Mesothelial cell of epicardium (in vitro differentiated cells): Measurements from ENCODE around the gene ITGA6. TPM values are rescaled to one million over a fixed set of nuclear protein-coding genes. Genes with fewer than 3 reads are reported as not detected.

ENCODE experiments used
- DNase-seq, 2 experiments: peaks; one replicate each; pipeline ENCODE4 v3.0.0; 2021; ENCODE audit warnings: low spot score in 2 of 2; ENCODE audit not compliant: unreplicated experiment in 2 of 2
- H3K27ac Mint-ChIP-seq: 2 replicates; pipeline ENCODE4 v1.8.0; 2021; ENCODE audit warnings: mixed read lengths
- H3K27me3 Mint-ChIP-seq: 2 replicates; pipeline ENCODE4 v1.8.0; 2021; ENCODE audit warnings: low read depth, mixed read lengths
- H3K36me3 Mint-ChIP-seq: 2 replicates; pipeline ENCODE4 v1.8.0; 2021; ENCODE audit warnings: mixed read lengths
- H3K4me1 Mint-ChIP-seq: 2 replicates; pipeline ENCODE4 v1.8.0; 2021; ENCODE audit warnings: mixed read lengths
- H3K4me3 Mint-ChIP-seq: 2 replicates; pipeline ENCODE4 v1.8.0; 2021; ENCODE audit warnings: mild to moderate bottlenecking, moderate library complexity, mixed read lengths
- H3K9me3 Mint-ChIP-seq: 2 replicates; pipeline ENCODE4 v1.8.0; 2021; ENCODE audit warnings: mixed read lengths
- total RNA-seq: library from RNA; stranded (reverse); gene quantifications from 3 replicates; pipeline ENCODE4 v1.2.1, GENCODE V29; 2021
- TF ChIP-seq, protein P1 (sequence below): fragments of 200-600 bp; sonication (generic); IDR thresholded peaks from one replicate; pipeline ENCODE4 v1.5.0; 2021; ENCODE audit warnings: antibody characterized with exemption; ENCODE audit not compliant: unreplicated experiment

The ITGA6 gene
- 32.3 to 40.5 TPM (median 33.3 TPM) in 3 replicates for total RNA-seq

DNA sequence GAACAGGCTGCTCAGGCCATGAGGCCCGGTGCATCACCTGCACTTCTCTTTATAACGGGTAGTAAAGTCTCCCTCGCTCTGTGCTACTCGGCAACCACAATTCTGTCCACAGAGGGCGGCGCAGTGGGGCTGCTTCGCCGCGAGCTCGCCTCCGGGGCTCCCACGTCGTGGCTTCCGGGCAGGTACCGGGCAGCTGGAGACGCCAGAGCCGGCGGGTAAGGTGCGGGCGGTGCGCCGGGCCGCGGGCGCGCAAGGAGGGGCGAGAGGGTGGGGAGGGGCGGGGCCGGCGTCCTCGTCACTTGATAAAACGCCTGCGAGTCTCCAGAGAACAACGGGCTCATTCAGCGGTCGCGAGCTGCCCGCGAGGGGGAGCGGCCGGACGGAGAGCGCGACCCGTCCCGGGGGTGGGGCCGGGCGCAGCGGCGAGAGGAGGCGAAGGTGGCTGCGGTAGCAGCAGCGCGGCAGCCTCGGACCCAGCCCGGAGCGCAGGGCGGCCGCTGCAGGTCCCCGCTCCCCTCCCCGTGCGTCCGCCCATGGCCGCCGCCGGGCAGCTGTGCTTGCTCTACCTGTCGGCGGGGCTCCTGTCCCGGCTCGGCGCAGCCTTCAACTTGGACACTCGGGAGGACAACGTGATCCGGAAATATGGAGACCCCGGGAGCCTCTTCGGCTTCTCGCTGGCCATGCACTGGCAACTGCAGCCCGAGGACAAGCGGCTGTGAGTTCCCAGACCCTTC lies at the start of gene ITGA6:
TSS of gene ITGA6 (plus strand) at position 331 of the 734 bp plus-strand sequence.
- H3K4me3 Mint-ChIP-seq, result peak within 1 kb of the TSS; percentile 85
- H3K9me3 Mint-ChIP-seq, result no peaks in the 10 kb centered on the region
- DNase-seq, result peak; percentile 46 to 69
- H3K27me3 Mint-ChIP-seq, result peaks cover 44% of the 10 kb centered on the region
- H3K4me1 Mint-ChIP-seq, result peaks cover 13% of the 10 kb centered on the region
- TF ChIP-seq, protein P1, sequence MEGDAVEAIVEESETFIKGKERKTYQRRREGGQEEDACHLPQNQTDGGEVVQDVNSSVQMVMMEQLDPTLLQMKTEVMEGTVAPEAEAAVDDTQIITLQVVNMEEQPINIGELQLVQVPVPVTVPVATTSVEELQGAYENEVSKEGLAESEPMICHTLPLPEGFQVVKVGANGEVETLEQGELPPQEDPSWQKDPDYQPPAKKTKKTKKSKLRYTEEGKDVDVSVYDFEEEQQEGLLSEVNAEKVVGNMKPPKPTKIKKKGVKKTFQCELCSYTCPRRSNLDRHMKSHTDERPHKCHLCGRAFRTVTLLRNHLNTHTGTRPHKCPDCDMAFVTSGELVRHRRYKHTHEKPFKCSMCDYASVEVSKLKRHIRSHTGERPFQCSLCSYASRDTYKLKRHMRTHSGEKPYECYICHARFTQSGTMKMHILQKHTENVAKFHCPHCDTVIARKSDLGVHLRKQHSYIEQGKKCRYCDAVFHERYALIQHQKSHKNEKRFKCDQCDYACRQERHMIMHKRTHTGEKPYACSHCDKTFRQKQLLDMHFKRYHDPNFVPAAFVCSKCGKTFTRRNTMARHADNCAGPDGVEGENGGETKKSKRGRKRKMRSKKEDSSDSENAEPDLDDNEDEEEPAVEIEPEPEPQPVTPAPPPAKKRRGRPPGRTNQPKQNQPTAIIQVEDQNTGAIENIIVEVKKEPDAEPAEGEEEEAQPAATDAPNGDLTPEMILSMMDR, result no peak
- no peaks in the 10 kb centered on the region for H3K36me3 Mint-ChIP-seq
- H3K27ac Mint-ChIP-seq, result peak within 1 kb of the TSS; percentile 80

DNA sequence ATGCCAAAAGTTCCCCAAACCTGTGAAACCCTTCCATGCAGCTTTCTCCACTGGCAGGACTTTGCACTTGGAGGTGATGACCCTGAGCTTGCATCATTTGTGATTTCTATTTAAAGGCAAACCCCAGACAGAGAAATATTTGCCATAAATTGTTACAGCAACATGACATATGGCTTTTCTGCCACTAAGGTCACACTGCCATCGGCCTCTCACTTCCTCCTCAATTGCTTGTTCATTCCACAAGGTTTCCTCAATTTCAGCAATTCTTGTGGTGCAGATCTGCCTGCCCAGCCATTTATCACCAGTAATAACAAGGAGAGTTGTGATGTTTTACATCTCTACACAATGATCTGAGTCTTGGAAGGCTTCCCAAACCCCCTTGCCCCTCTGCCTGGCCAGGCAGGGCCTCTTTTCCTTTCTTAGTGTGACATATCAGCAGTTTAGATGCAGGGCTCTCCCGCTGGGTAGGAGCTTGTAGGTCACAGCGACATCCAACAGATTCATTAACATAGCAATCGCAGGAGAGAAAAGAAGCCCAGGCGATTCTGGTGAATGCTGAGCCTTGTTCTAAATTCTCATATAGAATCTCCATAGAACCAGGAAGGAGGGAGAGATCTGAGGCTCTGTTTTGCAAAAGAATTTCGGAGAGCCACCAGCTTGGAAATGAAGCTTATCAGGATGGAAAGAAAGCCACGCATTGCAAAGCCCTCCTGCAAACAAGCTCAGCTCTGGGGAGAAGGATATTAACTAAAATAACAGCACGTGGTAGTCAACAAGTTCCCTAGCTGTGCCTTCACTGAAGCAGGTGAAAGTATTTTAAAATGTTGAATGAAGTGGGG lies 46.7 kb upstream of the ITGA6 start:
- DNase-seq, result no peak
- TF ChIP-seq, protein P1, result no peak
- Mint-ChIP-seq H3K36me3 (no peaks in the 10 kb centered on the region), H3K4me3 (no peak overlapping the region), H3K27ac (peak overlapping the region; percentile 31), H3K4me1 (peaks cover 23% of the 10 kb centered on the region), H3K27me3 (no peaks in the 10 kb centered on the region), H3K9me3 (peaks cover 3% of the 10 kb centered on the region)

DNA sequence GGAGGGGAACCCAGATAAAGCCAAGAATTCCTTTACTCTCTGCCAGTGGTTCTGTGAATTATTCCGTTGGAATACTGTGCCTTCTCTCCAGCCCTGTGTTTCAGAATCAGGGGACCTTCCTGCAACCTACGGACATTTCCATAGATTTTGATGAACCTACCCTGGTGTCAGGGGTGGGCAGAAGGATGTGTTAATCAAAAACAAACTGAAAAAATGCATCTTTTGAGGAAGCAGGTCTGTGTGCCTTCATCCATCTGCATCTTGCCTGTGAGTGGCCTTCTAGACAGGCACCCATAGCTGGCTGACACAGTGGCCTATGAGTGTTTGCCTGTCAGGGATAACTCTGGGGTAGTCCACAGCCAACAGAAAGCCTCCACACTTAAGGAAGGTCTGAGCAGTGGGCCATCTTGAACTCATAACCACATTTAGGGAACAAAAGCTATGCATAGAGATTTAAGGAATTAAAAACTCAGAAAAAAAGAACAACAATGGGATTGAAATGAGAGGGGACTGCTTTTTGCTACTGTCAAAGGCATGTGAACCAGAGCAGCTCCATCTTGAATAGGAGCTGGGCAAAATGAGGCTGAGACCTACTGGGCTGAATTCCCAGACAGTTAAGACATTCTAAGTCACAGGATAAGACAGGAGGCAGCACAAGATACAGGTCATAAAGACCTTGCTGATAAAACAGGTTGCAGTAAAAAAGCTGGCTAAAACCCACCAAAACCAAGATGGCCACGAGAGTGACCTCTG lies 45.9 kb upstream of the ITGA6 start:
- peaks cover 22% of the 10 kb centered on the region for H3K4me1 Mint-ChIP-seq
- peaks cover 3% of the 10 kb centered on the region for H3K9me3 Mint-ChIP-seq
- H3K27me3 Mint-ChIP-seq, result no peaks in the 10 kb centered on the region
- H3K36me3 Mint-ChIP-seq, result no peaks in the 10 kb centered on the region
- no peak overlapping the region for H3K4me3 Mint-ChIP-seq
- no peak for DNase-seq
- H3K27ac Mint-ChIP-seq, result no peak overlapping the region
- TF ChIP-seq, protein P1, result no peak

DNA sequence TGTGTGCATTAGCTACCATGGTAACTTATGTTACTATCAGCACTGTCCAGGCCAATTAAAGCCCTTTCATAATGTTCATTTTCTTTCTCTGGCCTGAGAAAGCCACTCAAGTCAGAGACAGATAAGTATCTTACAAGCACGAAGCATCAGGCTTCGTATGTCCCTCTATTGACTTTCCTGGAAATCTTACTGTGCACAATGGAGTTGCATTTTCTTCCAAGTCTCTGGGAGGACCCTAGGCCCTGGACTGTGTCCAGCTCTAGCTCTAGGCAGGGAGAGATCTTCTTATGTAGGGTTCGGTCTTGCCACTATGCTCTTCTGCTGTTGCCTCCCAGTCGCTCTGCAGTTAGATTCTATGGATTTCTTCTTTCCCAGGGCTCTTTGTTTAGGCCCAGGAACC lies 40.0 kb upstream of the ITGA6 start:
- Mint-ChIP-seq H3K27me3 (no peaks in the 10 kb centered on the region), H3K4me3 (no peak overlapping the region), H3K27ac (peak overlapping the region; percentile 39), H3K4me1 (peaks cover 19% of the 10 kb centered on the region), H3K36me3 (no peaks in the 10 kb centered on the region), H3K9me3 (no peaks in the 10 kb centered on the region)
- DNase-seq, result no peak
- TF ChIP-seq, protein P1, result no peak

DNA sequence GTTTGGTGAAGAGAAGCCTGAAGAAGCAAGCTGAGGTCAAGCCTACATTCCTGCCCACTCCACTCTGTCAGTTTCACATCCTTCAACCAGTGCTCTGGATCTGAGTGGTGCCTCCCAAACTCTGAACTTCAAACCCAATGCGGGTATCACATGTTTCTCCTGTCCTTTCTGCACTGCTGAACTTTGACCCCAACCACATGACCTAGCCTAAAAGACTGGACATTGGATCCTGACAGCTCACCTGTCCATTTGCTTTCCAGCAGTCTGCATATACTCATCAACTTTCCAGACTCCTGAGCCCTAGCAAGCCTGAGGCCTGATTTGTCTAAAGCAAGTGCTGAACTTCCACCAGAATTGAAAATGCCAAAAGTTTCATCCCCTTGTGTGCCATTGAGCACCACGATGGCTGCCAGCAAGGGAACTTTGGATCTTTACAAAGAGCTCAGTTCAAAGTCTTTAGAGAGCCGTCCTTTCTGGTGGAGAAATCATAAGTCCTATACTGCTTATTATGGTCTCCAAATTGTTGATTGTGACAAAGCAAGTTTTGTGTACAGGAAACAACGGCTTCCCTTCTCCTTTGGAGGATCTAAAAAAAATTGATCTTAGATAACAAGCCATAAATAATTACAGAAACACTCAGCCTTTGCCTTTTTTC lies 37.6 kb upstream of the ITGA6 start:
- H3K27ac Mint-ChIP-seq, result no peak overlapping the region
- TF ChIP-seq, protein P1, result no peak
- H3K4me1 Mint-ChIP-seq, result peaks cover 19% of the 10 kb centered on the region
- H3K36me3 Mint-ChIP-seq, result no peaks in the 10 kb centered on the region
- H3K9me3 Mint-ChIP-seq, result no peaks in the 10 kb centered on the region
- H3K27me3 Mint-ChIP-seq, result no peaks in the 10 kb centered on the region
- no peak overlapping the region for H3K4me3 Mint-ChIP-seq
- DNase-seq, result no peak
